Measurements from ENCODE around the gene PARD3.

PARD3 gene

GRCh38 chr10:34697351-34698247, 117.5 kb downstream of the PARD3 start:
- in situ Hi-C loops (cut with MboI; ENCODE audit: low sequenced_read_pairs): no loop called here

GRCh38 chr10:34696423-34696822, 118.7 kb downstream of the PARD3 start:
- in situ Hi-C loops (cut with MboI; ENCODE audit: low sequenced_read_pairs): no loop called here

GRCh38 chr10:34690383-34691049, 124.6 kb downstream of the PARD3 start:
- in situ Hi-C loops (cut with MboI; ENCODE audit: low sequenced_read_pairs): no loop called here

GRCh38 chr10:34689053-34689452, 126.0 kb downstream of the PARD3 start:
- in situ Hi-C loops (cut with MboI; ENCODE audit: low sequenced_read_pairs): no loop called here

- in situ Hi-C loops (cut with MboI; ENCODE audit: low sequenced_read_pairs): no loop called here
Measured at GRCh38 chr10:34687434-34688210, 127.5 kb downstream of the PARD3 start.

GRCh38 chr10:34682580-34682979, 132.5 kb downstream of the PARD3 start:
- in situ Hi-C loops (cut with MboI; ENCODE audit: low sequenced_read_pairs): no loop called here

- in situ Hi-C loops (cut with MboI; ENCODE audit: low sequenced_read_pairs): no loop called here
Measured at GRCh38 chr10:34681933-34682332, 133.2 kb downstream of the PARD3 start.

GRCh38 chr10:34679177-34679576, 135.9 kb downstream of the PARD3 start:
- in situ Hi-C loops (cut with MboI; ENCODE audit: low sequenced_read_pairs): no loop called here

- in situ Hi-C loops (cut with MboI; ENCODE audit: low sequenced_read_pairs): no loop called here
Measured at GRCh38 chr10:34677591-34677990, 137.5 kb downstream of the PARD3 start.

- in situ Hi-C loops (cut with MboI; ENCODE audit: low sequenced_read_pairs): no loop called here
Measured at GRCh38 chr10:34677132-34677531, 138.0 kb downstream of the PARD3 start.

- in situ Hi-C loops (cut with MboI; ENCODE audit: low sequenced_read_pairs): loop anchor here (25.0 kb wide), 2 partner anchors 313 to 538 kb away; no protein-coding TSS in a partner anchor
Measured at GRCh38 chr10:34674176-34674575, 140.9 kb downstream of the PARD3 start.

- in situ Hi-C loops (cut with MboI; ENCODE audit: low sequenced_read_pairs): loop anchor here (25.0 kb wide), 2 partner anchors 317 to 542 kb away; no protein-coding TSS in a partner anchor
Measured at GRCh38 chr10:34670081-34670480, 145.0 kb downstream of the PARD3 start.

GRCh38 chr10:34669079-34669478, 146.0 kb downstream of the PARD3 start:
- in situ Hi-C loops (cut with MboI; ENCODE audit: low sequenced_read_pairs): loop anchor here (25.0 kb wide), 2 partner anchors 318 to 543 kb away; no protein-coding TSS in a partner anchor

- in situ Hi-C loops (cut with MboI; ENCODE audit: low sequenced_read_pairs): loop anchor here (25.0 kb wide), 2 partner anchors 320 to 545 kb away; no protein-coding TSS in a partner anchor
Measured at GRCh38 chr10:34667177-34667576, 147.9 kb downstream of the PARD3 start.

GRCh38 chr10:34666008-34666704, 148.9 kb downstream of the PARD3 start:
- in situ Hi-C loops (cut with MboI; ENCODE audit: low sequenced_read_pairs): loop anchor here (25.0 kb wide), 2 partner anchors 321 to 546 kb away; no protein-coding TSS in a partner anchor

GRCh38 chr10:34664706-34665105, 150.4 kb downstream of the PARD3 start:
- in situ Hi-C loops (cut with MboI; ENCODE audit: low sequenced_read_pairs): loop anchor here (25.0 kb wide), 2 partner anchors 323 to 548 kb away; no protein-coding TSS in a partner anchor

- in situ Hi-C loops (cut with MboI; ENCODE audit: low sequenced_read_pairs): loop anchor here (25.0 kb wide), 2 partner anchors 326 to 551 kb away; no protein-coding TSS in a partner anchor
Measured at GRCh38 chr10:34661580-34661979, 153.5 kb downstream of the PARD3 start.

- in situ Hi-C loops (cut with MboI; ENCODE audit: low sequenced_read_pairs): loop anchor here (25.0 kb wide), 2 partner anchors 328 to 553 kb away; no protein-coding TSS in a partner anchor
Measured at GRCh38 chr10:34658934-34659333, 156.2 kb downstream of the PARD3 start.

GRCh38 chr10:34656661-34657060, 158.4 kb downstream of the PARD3 start:
- in situ Hi-C loops (cut with MboI; ENCODE audit: low sequenced_read_pairs): loop anchor here (25.0 kb wide), 2 partner anchors 331 to 556 kb away; no protein-coding TSS in a partner anchor
